Loucy (cell line): ENCODE data around the gene MCM3AP.

Source experiments
- EZH2phosphoT487 ChIP-seq: fragments of 200-600 bp; IDR thresholded peaks from 2 replicates; pipeline ENCODE4 v1.6.1; 2018; ENCODE audit warnings: antibody characterized with exemption, mild to moderate bottlenecking, moderate library complexity, borderline replicate concordance
- TF ChIP-seq, protein P1 (sequence below): fragments of 200-600 bp; sonication (generic); conservative IDR thresholded peaks from 2 replicates; pipeline ENCODE4 v1.5.1; 2014; ENCODE audit warnings: mild to moderate bottlenecking, antibody characterized with exemption, low read length

DNA sequence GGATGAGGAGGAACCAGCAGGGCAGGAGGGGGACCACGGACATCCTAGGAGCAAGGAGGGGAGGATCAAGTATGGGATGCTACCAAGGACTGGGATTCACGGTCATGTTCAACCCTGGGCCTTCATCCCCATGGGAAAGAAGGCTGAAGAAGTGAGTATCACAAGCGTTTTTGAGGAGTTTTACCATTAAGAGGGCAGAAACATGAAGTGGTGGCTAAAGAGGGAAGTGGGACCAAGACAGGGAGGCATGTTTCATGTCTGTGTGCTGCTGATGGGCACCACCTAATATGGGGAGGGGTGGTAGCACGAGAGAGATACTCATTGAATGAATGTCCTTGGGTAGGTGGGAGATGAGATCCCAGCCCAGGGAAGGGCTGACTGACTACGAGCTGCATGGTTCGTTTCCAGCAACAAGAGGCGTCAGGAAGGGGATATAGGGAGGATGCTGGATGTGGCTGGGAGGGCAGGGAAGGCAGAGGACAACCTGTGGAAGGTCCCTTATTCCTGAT lies 45.5 kb downstream of the MCM3AP start:
- TF ChIP-seq, protein P1, sequence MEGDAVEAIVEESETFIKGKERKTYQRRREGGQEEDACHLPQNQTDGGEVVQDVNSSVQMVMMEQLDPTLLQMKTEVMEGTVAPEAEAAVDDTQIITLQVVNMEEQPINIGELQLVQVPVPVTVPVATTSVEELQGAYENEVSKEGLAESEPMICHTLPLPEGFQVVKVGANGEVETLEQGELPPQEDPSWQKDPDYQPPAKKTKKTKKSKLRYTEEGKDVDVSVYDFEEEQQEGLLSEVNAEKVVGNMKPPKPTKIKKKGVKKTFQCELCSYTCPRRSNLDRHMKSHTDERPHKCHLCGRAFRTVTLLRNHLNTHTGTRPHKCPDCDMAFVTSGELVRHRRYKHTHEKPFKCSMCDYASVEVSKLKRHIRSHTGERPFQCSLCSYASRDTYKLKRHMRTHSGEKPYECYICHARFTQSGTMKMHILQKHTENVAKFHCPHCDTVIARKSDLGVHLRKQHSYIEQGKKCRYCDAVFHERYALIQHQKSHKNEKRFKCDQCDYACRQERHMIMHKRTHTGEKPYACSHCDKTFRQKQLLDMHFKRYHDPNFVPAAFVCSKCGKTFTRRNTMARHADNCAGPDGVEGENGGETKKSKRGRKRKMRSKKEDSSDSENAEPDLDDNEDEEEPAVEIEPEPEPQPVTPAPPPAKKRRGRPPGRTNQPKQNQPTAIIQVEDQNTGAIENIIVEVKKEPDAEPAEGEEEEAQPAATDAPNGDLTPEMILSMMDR = no peak
- no peak for TF ChIP-seq EZH2phosphoT487
